Measurements from ENCODE around the gene GMDS.

GRCh38 chr6:2244261-2245102, 923 bp downstream of the GMDS start:
- TF ChIP-seq CTCF (IDR thresholded peaks at IDR 0.05; ENCODE audit: low read length) (no peak), EZH2phosphoT487 (IDR thresholded peaks at IDR 0.05; ENCODE audit: low read length) (no peak)
